Smooth muscle cell (in vitro differentiated cells): Measurements from ENCODE around the gene ECEL1. TPM values are rescaled to one million over a fixed set of nuclear protein-coding genes. Genes with fewer than 3 reads are reported as not detected.

Experiments
- DNase-seq: peaks from one replicate; lab custom pipeline; 2025; ENCODE audit not compliant: unreplicated experiment; lab: John Stamatoyannopoulos, UW
- H2AFZ ChIP-seq: fragments of 200-600 bp; sonication (generic); 2 replicates; pipeline ENCODE4 v1.6.0; 2016; ENCODE audit warnings: antibody characterized with exemption, low read depth, mild to moderate bottlenecking
- H3F3A ChIP-seq: fragments of 200-600 bp; sonication (generic); 2 replicates; pipeline ENCODE4 v1.6.0; 2017; ENCODE audit warnings: antibody characterized with exemption, low read depth
- H3K27ac ChIP-seq: fragments of 200-600 bp; sonication (generic); 2 replicates; pipeline ENCODE4 v1.5.1; 2016; ENCODE audit warnings: low read depth, mild to moderate bottlenecking
- H3K27me3 ChIP-seq: fragments of 200-600 bp; sonication (generic); 2 replicates; pipeline ENCODE4 v1.6.1; 2016; ENCODE audit warnings: low read depth, mild to moderate bottlenecking
- H3K36me3 ChIP-seq: fragments of 200-600 bp; sonication (generic); 2 replicates; pipeline ENCODE4 v1.5.1; 2016; ENCODE audit warnings: low read depth
- H3K4me1 ChIP-seq: fragments of 200-600 bp; sonication (generic); 2 replicates; pipeline ENCODE4 v1.5.1; 2016; ENCODE audit warnings: low read depth
- H3K4me2 ChIP-seq: fragments of 200-600 bp; sonication (generic); 2 replicates; pipeline ENCODE4 v1.6.0; 2016; ENCODE audit warnings: mild to moderate bottlenecking
- H3K4me3 ChIP-seq: fragments of 200-600 bp; sonication (generic); 2 replicates; pipeline ENCODE4 v1.5.1; 2016; ENCODE audit warnings: mild to moderate bottlenecking
- H3K79me2 ChIP-seq: fragments of 200-600 bp; sonication (generic); 2 replicates; pipeline ENCODE4 v1.6.0; 2016; ENCODE audit warnings: low read depth, mild to moderate bottlenecking
- H3K9ac ChIP-seq: fragments of 200-600 bp; sonication (generic); 2 replicates; pipeline ENCODE4 v1.6.0; 2016; ENCODE audit warnings: low read depth
- H3K9me3 ChIP-seq: fragments of 200-600 bp; sonication (generic); replicated peaks from 2 replicates; pipeline ENCODE4 v1.5.1; 2016; ENCODE audit warnings: low read depth
- H4K20me1 ChIP-seq: fragments of 200-600 bp; sonication (generic); 2 replicates; pipeline ENCODE4 v1.6.0; 2016; ENCODE audit warnings: low read depth
- WGBS: methylation state at CpG from one replicate; pipeline ENCODE4 v1.1.7; 2016; ENCODE audit warnings: low lambda C conversion rate; 5-methylcytosine and 5-hydroxymethylcytosine counted together
- polyA plus RNA-seq: library from polyadenylated mRNA; unstranded; fragments of >200 nt; fragmentation: Nextera tagmentation; extraction: Ambion mirVana; gene quantifications from 2 replicates; pipeline ENCODE4 v1.2.1, GENCODE V29; 2016
- total RNA-seq: library from RNA; depleted of rRNA; stranded (reverse); fragments of >200 nt; gene quantifications from 2 replicates; pipeline ENCODE4 v1.2.3, GENCODE V29; 2014
- TF ChIP-seq, protein P1 (sequence below): fragments of 200-600 bp; sonication (generic); IDR thresholded peaks from 2 replicates; pipeline ENCODE4 v1.5.1; 2017; ENCODE audit warnings: borderline replicate concordance, mild to moderate bottlenecking, antibody characterized with exemption; ENCODE audit not compliant: insufficient read depth, poor library complexity, severe bottlenecking

ECEL1 gene
- total and polyA plus RNA-seq, 2 experiments from 2014 or later: not detected

DNA sequence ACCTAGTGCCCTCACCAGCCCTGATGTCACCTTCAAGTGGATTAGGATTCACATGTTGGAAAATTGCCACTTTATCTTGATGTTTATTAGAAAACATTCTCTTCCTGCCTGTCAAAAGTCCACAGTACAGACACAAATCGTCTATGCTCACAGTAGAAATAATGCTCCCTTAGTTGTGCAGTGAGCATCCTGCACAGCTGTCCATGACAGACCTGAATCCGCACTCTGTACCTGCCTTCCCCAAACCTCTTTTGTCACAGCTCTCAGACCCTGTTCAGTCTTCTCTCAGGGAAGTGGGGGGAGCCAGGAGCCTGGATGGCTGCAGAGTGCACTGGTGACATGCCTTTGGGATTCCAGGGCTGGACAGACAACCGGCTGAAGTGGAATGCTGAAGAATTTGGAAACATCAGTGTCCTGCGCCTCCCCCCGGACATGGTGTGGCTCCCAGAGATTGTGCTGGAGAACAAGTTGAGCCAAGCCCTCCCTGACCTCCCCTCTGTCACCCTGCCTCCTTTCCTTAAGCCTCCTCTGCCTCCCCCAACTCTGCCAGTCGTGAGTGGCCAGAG is 40.4 kb upstream of the ECEL1 start:
- Histone ChIP-seq H3K4me3 (no peak overlapping the region), H3K9me3 (no peaks in the 10 kb centered on the region), H3K27ac (no peak overlapping the region), H3K4me2 (no peak overlapping the region), H3F3A (no peaks in the 10 kb centered on the region), H3K9ac (no peak overlapping the region), H3K36me3 (no peaks in the 10 kb centered on the region), H3K27me3 (peaks cover 19% of the 10 kb centered on the region), H4K20me1 (no peaks in the 10 kb centered on the region), H3K79me2 (no peaks in the 10 kb centered on the region), H3K4me1 (peaks cover 4% of the 10 kb centered on the region), H2AFZ (no peak overlapping the region)
- DNase-seq: no peak
- TF ChIP-seq, protein P1, sequence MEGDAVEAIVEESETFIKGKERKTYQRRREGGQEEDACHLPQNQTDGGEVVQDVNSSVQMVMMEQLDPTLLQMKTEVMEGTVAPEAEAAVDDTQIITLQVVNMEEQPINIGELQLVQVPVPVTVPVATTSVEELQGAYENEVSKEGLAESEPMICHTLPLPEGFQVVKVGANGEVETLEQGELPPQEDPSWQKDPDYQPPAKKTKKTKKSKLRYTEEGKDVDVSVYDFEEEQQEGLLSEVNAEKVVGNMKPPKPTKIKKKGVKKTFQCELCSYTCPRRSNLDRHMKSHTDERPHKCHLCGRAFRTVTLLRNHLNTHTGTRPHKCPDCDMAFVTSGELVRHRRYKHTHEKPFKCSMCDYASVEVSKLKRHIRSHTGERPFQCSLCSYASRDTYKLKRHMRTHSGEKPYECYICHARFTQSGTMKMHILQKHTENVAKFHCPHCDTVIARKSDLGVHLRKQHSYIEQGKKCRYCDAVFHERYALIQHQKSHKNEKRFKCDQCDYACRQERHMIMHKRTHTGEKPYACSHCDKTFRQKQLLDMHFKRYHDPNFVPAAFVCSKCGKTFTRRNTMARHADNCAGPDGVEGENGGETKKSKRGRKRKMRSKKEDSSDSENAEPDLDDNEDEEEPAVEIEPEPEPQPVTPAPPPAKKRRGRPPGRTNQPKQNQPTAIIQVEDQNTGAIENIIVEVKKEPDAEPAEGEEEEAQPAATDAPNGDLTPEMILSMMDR: no peak
- 89% methylated on average over 6 of the region's 6 CpGs for WGBS

DNA sequence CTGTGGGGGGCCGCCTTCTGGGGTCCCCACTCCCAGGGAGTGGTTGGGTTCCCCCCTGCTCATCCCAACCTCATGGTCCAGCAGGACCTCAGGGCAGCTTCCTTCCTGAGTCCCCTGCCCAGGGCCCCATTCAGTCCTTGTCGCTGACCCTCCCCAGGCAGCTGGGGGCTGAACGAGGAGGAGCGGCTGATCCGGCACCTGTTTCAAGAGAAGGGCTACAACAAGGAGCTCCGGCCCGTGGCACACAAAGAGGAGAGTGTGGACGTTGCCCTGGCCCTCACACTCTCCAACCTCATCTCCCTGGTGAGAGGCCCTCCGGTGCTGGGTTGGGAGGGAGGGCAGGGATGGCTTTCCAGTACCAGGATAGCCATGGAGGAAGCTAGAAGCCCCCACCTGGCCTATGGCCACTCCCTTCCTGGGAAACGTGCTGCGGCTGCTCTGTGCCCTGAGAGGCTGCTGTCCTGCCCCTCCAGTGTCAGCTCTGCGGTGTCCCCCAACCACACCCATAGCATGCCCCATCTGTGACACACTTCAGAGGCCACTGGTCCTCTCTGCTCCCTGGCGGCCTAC is 38.8 kb upstream of the ECEL1 start:
- H3K27ac ChIP-seq: no peak overlapping the region
- no peaks in the 10 kb centered on the region for H3K79me2 ChIP-seq
- no peak overlapping the region for H3K9ac ChIP-seq
- no peaks in the 10 kb centered on the region for H3F3A ChIP-seq
- peaks cover 29% of the 10 kb centered on the region for H3K27me3 ChIP-seq
- H4K20me1 ChIP-seq: no peaks in the 10 kb centered on the region
- peaks cover 4% of the 10 kb centered on the region for H3K4me1 ChIP-seq
- TF ChIP-seq, protein P1: no peak
- H3K4me2 ChIP-seq: no peak overlapping the region
- H3K36me3 ChIP-seq: no peaks in the 10 kb centered on the region
- H2AFZ ChIP-seq: no peak overlapping the region
- no peaks in the 10 kb centered on the region for H3K9me3 ChIP-seq
- no peak overlapping the region for H3K4me3 ChIP-seq
- DNase-seq: no peak
- 85% methylated on average over 13 of the region's 13 CpGs for WGBS

DNA sequence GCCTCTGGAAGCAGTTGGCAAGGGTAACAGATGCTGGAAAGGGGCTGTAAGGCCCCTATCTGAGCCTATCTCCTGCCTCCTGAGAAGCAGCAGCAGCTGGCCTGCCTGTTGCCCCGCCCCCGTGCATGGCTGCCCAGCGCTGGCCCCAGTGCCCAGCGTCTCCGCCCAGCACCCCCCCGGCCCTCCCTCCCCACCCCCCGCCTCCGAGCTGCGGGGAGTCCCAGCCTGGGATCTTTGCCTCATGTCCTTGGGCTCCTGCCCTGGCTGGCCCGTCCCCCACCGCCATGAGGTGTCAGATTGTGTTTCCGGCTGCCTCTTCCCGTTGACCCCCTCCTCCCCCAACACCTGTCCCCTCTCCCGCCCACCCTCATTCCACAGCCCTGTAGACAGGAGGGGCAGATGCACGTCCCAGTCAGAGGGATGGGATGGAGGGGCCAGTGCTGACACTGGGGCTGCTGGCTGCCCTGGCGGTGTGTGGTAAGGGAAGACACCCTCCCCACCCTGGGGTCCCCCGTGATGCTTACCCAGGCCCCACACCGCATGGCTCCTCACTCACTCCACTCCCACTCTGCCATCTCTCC is 38.2 kb upstream of the ECEL1 start, which contains the start of gene CHRND:
Gene CHRND (plus strand): TSS at position 370 of the 581 bp plus-strand sequence. CDS start 56 bp downstream, at position 426.
- no peak within 1 kb of the TSS for H2AFZ ChIP-seq
- H3K79me2 ChIP-seq: no peaks in the 10 kb centered on the region
- no peak within 1 kb of the TSS for H3K9ac ChIP-seq
- H3K9me3 ChIP-seq: no peaks in the 10 kb centered on the region
- H3K36me3 ChIP-seq: no peaks in the 10 kb centered on the region
- H4K20me1 ChIP-seq: no peaks in the 10 kb centered on the region
- no peak within 1 kb of the TSS for H3K27ac ChIP-seq
- peaks cover 35% of the 10 kb centered on the region for H3K27me3 ChIP-seq
- 64% methylated on average over 14 of the region's 18 CpGs for WGBS
- DNase-seq: no peak
- peaks cover 4% of the 10 kb centered on the region for H3K4me1 ChIP-seq
- no peaks in the 10 kb centered on the region for H3F3A ChIP-seq
- TF ChIP-seq, protein P1: no peak
- H3K4me3 ChIP-seq: no peak within 1 kb of the TSS
- H3K4me2 ChIP-seq: no peak within 1 kb of the TSS

DNA sequence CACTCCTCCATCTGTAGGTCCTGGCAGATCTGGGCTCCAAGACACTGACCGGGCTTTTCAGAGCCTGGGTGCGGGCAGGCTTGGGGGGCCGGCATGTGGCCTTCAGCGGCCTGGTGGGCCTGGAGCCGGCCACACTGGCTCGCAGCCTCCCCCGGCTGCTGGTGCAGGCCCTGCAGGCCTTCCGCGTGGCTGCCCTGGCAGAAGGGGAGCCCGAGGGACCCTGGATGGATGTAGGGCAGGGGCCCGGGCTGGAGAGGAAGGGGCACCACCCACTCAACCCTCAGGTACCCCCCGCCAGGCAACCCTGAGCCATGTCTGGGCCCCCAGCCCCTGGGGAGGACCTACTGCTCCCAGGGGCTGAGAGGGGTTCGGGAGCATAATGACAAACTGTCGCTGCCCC is 37.6 kb upstream of the ECEL1 start:
- TF ChIP-seq, protein P1: no peak
- Histone ChIP-seq H3K4me1 (peaks cover 4% of the 10 kb centered on the region), H3K27me3 (peaks cover 41% of the 10 kb centered on the region), H3K9me3 (no peaks in the 10 kb centered on the region), H3F3A (no peaks in the 10 kb centered on the region), H3K4me3 (no peak overlapping the region), H3K27ac (no peak overlapping the region), H3K36me3 (no peaks in the 10 kb centered on the region), H4K20me1 (no peaks in the 10 kb centered on the region), H3K4me2 (no peak overlapping the region), H2AFZ (no peak overlapping the region), H3K9ac (no peak overlapping the region), H3K79me2 (no peaks in the 10 kb centered on the region)
- DNase-seq: no peak
- 90% methylated on average over 13 of the region's 14 CpGs for WGBS
